ENCODE measurements around the gene ISLR. TPM values are rescaled to one million over a fixed set of nuclear protein-coding genes. Genes with fewer than 3 reads are reported as not detected.

ISLR gene, protein sequence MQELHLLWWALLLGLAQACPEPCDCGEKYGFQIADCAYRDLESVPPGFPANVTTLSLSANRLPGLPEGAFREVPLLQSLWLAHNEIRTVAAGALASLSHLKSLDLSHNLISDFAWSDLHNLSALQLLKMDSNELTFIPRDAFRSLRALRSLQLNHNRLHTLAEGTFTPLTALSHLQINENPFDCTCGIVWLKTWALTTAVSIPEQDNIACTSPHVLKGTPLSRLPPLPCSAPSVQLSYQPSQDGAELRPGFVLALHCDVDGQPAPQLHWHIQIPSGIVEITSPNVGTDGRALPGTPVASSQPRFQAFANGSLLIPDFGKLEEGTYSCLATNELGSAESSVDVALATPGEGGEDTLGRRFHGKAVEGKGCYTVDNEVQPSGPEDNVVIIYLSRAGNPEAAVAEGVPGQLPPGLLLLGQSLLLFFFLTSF
- not detected for total RNA-seq

DNA sequence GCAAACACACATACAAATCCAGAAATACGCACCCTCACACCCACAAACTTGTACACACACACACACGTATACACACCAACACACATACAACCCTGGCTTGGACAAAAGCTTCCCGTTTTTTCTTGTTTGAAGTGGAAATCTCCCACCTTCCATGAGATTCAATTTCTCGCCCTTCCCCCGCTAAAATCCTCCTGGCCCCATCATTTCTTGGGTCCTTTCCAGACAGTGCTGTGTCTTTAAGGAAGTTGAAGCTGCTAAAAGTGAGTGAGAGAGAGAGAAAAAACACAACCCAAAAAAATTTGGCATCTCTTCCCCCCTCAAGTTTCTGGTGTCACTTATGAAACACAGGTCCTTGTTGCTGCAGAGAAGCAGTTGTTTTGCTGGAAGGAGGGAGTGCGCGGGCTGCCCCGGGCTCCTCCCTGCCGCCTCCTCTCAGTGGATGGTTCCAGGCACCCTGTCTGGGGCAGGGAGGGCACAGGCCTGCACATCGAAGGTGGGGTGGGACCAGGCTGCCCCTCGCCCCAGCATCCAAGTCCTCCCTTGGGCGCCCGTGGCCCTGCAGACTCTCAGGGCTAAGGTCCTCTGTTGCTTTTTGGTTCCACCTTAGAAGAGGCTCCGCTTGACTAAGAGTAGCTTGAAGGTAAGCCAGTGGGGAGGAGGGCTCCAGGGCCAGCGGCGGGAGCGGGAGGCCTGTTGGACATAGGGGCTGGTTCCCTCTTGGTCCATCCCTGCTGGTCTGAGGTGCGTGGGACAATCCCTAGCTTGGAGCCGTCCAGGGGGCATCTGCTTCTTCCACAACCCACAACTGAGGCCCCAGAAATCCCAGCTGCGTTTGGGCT is at the start of gene ISLR:
Gene ISLR, plus strand, starts transcription at position 331 of the 839 bp plus-strand sequence. CDS start 1,149 bp downstream, outside the sequence.
- H3K36me3 Mint-ChIP-seq, result no peaks in the 10 kb centered on the region
- POLR2A ChIA-PET, result no interaction called here
- DNase-seq, result no peak

DNA sequence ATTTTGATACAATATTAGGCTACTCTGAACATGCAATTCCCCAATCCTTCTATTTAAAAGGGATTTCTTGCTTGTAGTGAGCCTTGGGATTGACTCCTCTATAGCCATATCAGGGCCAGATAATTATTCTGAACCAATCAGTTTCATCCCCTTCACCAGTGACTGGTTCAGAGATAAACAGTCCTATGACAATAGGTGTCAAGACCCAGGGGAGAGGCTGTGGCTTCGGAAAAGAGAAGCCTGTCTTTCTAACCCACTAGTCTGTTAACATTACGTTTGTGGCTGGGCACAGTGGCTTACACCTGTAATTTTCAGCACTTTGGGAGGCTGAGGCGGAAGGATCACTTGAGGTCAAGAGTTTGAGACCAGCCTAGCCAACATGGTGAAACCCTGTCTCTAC is 49.3 kb upstream of the ISLR start:
- intact Hi-C loops (cut with micrococcal nuclease), result no loop called here
- no peaks in the 10 kb centered on the region for H3K36me3 Mint-ChIP-seq
- H3K4me1 Mint-ChIP-seq (ENCODE audit: low read depth), result peaks cover 9% of the 10 kb centered on the region
- CTCF ChIA-PET, result interaction anchor here (1.0 kb wide), 2 partner anchors 151 to 199 kb away, joined by 3 to 4 read pairs; no protein-coding TSS in a partner anchor
- peaks cover 29% of the 10 kb centered on the region for H3K27me3 Mint-ChIP-seq
- H3K4me3 Mint-ChIP-seq, result no peak overlapping the region
- POLR2A ChIA-PET, result no interaction called here
- no peak for DNase-seq
- H3K27ac Mint-ChIP-seq, result no peak overlapping the region
- H3K9me3 Mint-ChIP-seq, result no peaks in the 10 kb centered on the region

More for the DNA sequence above, at the start of gene ISLR:
- intact Hi-C loops (cut with micrococcal nuclease), result no loop called here
- Mint-ChIP-seq H3K4me1 (ENCODE audit: low read depth) (no peaks in the 10 kb centered on the region), H3K27ac (no peak within 1 kb of the TSS), H3K9me3 (no peaks in the 10 kb centered on the region), H3K4me3 (no peak within 1 kb of the TSS), H3K27me3 (no peaks in the 10 kb centered on the region)
- CTCF ChIA-PET, result no interaction called here

- H3K4me1 Mint-ChIP-seq (ENCODE audit: low read depth), result peaks cover 14% of the 10 kb centered on the region
- no peaks in the 10 kb centered on the region for H3K9me3 Mint-ChIP-seq
- intact Hi-C loops (cut with micrococcal nuclease), result loop anchor here (5.0 kb wide), 3 partner anchors 72 to 178 kb away; no protein-coding TSS in a partner anchor
- H3K4me3 Mint-ChIP-seq, result no peak overlapping the region
- H3K27me3 Mint-ChIP-seq, result peaks cover 33% of the 10 kb centered on the region
- ChIA-PET CTCF (interaction anchor here (0.5 to 2.6 kb wide), 4 partner anchors 184 to 530 kb away, joined by 3 to 19 read pairs (median 3); no protein-coding TSS in a partner anchor), POLR2A (no interaction called here)
- no peaks in the 10 kb centered on the region for H3K36me3 Mint-ChIP-seq
- no peak for DNase-seq
- no peak overlapping the region for H3K27ac Mint-ChIP-seq
Measured at GRCh38 chr15:74124759-74125158, 48.8 kb upstream of the ISLR start.

DNA sequence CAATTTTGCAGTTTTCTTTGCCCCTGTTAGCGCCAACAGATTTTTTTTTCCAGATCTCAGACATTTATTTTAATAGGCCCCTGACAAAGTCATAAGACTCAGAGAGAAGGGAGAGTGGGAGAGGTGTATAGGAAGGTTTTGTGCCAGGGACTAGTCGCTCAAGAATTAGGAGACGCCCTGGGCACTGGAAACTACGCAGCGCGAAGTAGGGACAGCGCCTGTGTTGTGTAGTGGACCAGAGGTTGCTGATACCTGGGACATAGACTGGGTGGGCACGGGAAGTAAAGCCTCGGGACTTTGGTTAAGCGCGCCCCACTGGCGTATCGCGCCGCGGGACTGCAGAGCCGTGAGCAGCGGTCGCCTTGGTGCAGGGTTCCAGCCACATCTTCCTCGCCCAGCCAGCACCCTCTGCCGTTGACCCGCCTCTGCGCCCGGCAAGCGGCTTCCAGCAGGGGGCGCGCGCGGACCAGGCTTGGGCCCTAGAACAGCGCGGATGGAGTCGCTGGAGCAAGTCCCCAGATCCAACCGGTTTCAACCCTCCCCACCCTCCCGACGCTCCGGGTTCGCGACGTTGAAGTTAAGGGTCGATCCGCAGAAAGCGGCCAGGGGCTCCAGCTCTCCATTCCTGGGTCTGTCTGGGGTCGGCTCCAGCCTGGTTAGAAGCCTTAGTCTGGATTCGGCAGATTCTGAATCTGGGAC is 46.1 kb upstream of the ISLR start:
- no peak overlapping the region for H3K27ac Mint-ChIP-seq
- intact Hi-C loops (cut with micrococcal nuclease), result loop anchor here (5.0 kb wide), 3 partner anchors 75 to 175 kb away; no protein-coding TSS in a partner anchor
- H3K27me3 Mint-ChIP-seq, result peaks cover 59% of the 10 kb centered on the region
- peak; percentile 89 for DNase-seq
- ChIA-PET CTCF (interaction anchor here (1.0 to 3.2 kb wide), 6 partner anchors 20 to 195 kb away, joined by 3 to 32 read pairs (median 4); no protein-coding TSS in a partner anchor), POLR2A (no interaction called here)
- peaks cover 18% of the 10 kb centered on the region for H3K4me1 Mint-ChIP-seq (ENCODE audit: low read depth)
- no peaks in the 10 kb centered on the region for H3K36me3 Mint-ChIP-seq
- no peak overlapping the region for H3K4me3 Mint-ChIP-seq
- H3K9me3 Mint-ChIP-seq, result no peaks in the 10 kb centered on the region

DNA sequence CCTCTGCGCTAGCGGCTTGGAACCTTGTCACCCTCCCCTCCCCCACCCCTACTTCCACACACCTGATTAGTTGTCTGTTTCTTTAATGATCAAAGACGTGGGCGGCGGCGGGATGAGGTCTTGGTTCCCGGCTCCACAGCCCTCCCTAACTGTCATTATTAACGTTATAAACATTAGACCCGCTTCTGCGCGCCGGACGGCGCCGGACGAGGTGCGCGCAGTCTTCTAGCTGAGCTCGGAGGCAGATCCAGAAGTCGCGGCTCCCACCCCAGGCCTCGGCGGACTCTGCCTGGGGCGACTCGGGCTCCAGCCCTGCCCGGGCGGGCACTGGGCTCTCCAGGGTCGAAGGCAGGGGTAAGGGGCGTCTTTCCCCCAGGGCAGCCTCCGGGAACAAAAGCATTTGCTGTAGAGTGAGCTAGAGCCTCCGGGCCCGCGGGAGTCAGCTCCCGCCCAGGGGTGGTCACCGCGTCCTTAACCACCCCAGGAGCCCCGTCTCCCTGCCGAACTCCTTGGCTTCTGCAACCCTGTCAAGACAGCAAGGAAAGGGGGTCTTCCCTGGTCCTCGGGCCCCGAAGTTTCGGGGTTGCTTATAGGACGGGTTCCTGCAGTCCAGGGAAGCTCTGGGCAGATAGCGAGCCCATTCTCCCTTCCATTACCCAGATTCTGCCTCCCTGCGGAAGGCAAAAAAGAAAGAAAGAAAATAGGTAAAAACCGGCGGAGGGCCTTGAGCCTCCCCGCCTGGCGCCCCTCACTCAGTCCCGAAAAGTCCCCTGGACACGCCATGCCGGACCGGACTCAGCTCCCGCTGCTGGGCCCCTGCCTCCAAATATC is 45.3 kb upstream of the ISLR start:
- POLR2A ChIA-PET, result interaction anchor here (1.3 kb wide), 1 partner anchor 194 kb away, joined by 3 read pairs; no protein-coding TSS in a partner anchor

GRCh38 chr15:74128785-74129585 is 44.5 kb upstream of the ISLR start:
- Mint-ChIP-seq H3K4me1 (ENCODE audit: low read depth) (peaks cover 21% of the 10 kb centered on the region), H3K9me3 (no peaks in the 10 kb centered on the region), H3K4me3 (no peak overlapping the region), H3K36me3 (no peaks in the 10 kb centered on the region), H3K27ac (no peak overlapping the region), H3K27me3 (peaks cover 69% of the 10 kb centered on the region)
- intact Hi-C loops (cut with micrococcal nuclease), result loop anchor here (2.0 to 5.0 kb wide), 4 partner anchors 77 to 194 kb away; no protein-coding TSS in a partner anchor
- CTCF ChIA-PET, result interaction anchor here (0.8 to 3.2 kb wide), 11 partner anchors 10 to 199 kb away, joined by 3 to 32 read pairs (median 6); no protein-coding TSS in a partner anchor
- POLR2A ChIA-PET, result interaction anchor here (1.3 kb wide), 1 partner anchor 194 kb away, joined by 3 read pairs; no protein-coding TSS in a partner anchor
- DNase-seq, result no peak

More for the DNA sequence above, 45.3 kb upstream of the ISLR start:
- Mint-ChIP-seq H3K4me3 (no peak overlapping the region), H3K4me1 (ENCODE audit: low read depth) (peaks cover 21% of the 10 kb centered on the region), H3K9me3 (no peaks in the 10 kb centered on the region), H3K27me3 (peaks cover 63% of the 10 kb centered on the region), H3K27ac (no peak overlapping the region), H3K36me3 (no peaks in the 10 kb centered on the region)
- DNase-seq, result no peak
- intact Hi-C loops (cut with micrococcal nuclease), result loop anchor here (2.0 to 5.0 kb wide), 4 partner anchors 76 to 195 kb away; no protein-coding TSS in a partner anchor
- CTCF ChIA-PET, result interaction anchor here (0.8 to 3.2 kb wide), 9 partner anchors 11 to 194 kb away, joined by 3 to 32 read pairs (median 6); no protein-coding TSS in a partner anchor

- intact Hi-C loops (cut with micrococcal nuclease), result loop anchor here (2.0 to 5.0 kb wide), 4 partner anchors 77 to 193 kb away; no protein-coding TSS in a partner anchor
- peaks cover 73% of the 10 kb centered on the region for H3K27me3 Mint-ChIP-seq
Measured at GRCh38 chr15:74129586-74130154, 43.8 kb upstream of the ISLR start.

DNA sequence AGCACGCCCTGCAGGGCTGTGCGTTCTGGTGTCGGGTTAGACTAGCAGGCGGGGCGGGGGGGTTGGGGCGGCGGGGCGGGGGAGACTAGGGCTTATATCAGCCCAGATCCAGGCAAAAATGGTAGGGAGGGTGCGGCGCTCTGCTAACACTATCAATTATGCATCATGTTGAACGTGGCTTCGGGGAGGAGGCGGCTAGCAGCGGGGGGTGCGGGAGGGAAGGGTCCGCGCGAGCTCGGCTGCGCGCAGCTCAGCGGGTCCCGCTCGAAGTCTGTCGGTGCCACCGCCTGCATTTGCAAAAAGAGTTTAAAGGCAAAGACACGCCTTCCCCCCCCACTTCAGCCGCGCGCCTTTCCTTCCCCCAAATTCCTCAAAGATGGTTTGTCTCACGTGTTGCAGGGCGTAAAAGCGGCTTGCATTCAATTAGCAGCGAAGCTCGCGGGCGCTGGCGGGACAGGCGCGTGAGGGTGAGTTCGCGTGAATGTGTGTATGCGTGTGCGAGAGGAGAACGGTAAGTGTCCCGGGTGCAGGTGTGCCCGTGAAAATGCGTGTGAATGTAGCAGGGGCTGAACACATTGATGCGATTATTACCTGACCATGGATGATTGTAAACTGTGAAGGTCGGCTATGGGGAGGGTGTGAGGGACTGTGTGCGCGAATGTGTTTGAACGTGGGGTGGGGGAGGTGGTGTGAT is 43.2 kb upstream of the ISLR start, which contains the start of gene ISLR2:
Gene ISLR2, plus strand, starts transcription at position 432 of the 694 bp plus-strand sequence. CDS start 2,169 bp downstream, outside the sequence.
- intact Hi-C loops (cut with micrococcal nuclease), result no loop called here
- no peak for DNase-seq
- peaks cover 29% of the 10 kb centered on the region for H3K4me1 Mint-ChIP-seq (ENCODE audit: low read depth)
- POLR2A ChIA-PET, result no interaction called here
- H3K36me3 Mint-ChIP-seq, result no peaks in the 10 kb centered on the region
- peak within 1 kb of the TSS; percentile 54 for H3K27ac Mint-ChIP-seq
- H3K4me3 Mint-ChIP-seq, result no peak within 1 kb of the TSS
- H3K27me3 Mint-ChIP-seq, result peaks cover 76% of the 10 kb centered on the region
- CTCF ChIA-PET, result interaction anchor here (1.4 to 3.2 kb wide), 4 partner anchors 77 to 198 kb away, joined by 3 to 32 read pairs (median 6); no protein-coding TSS in a partner anchor
- no peaks in the 10 kb centered on the region for H3K9me3 Mint-ChIP-seq

More at GRCh38 chr15:74129586-74130154, 43.8 kb upstream of the ISLR start:
- POLR2A ChIA-PET, result no interaction called here
- H3K36me3 Mint-ChIP-seq, result no peaks in the 10 kb centered on the region
- H3K9me3 Mint-ChIP-seq, result no peaks in the 10 kb centered on the region
- no peak for DNase-seq
- H3K27ac Mint-ChIP-seq, result peak overlapping the region; percentile 54
- H3K4me1 Mint-ChIP-seq (ENCODE audit: low read depth), result peaks cover 25% of the 10 kb centered on the region
- no peak overlapping the region for H3K4me3 Mint-ChIP-seq
- CTCF ChIA-PET, result interaction anchor here (1.4 to 3.2 kb wide), 4 partner anchors 76 to 199 kb away, joined by 3 to 32 read pairs (median 6); no protein-coding TSS in a partner anchor

DNA sequence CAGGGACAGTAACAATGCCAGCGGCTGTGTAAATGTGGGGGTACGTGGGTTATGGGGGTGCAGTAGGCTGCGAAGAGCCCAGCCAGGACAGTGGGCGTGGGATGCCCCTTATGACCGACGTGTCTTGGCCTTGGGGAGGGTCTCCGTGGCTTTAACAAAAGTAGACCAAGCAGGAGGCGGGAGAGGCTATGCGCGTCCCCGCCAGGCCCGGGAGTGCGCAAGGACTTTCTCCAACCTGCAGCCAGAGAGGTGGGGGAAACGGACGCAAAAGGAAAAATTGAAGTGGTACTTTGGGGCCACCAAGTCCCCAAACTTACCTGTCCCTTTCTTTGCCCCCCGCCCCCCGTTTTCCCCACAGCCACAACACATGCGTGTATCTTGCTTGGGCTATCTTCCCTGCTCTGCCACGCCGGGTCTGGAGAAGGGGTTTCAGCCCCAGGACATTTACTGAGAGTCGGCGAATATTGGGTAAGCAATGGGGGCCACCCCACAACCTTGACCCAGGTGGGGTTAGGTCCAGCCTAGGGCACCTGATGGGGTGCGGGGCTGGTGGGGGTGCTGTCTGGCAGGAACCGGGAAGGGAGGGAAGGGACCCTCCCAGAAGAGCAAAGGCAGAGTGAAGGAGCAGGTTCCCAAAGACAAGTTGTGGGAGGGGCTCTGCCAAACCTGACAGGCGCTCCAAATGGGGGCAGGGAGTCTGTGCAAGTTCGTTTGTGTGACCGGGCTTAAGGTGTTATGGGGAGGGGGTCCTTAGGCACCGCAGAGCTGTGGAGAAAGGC is 42.5 kb upstream of the ISLR start:
- CTCF ChIA-PET, result interaction anchor here (3.2 kb wide), 1 partner anchor 191 kb away, joined by 32 read pairs; no protein-coding TSS in a partner anchor
- H3K4me3 Mint-ChIP-seq, result no peak overlapping the region
- no peaks in the 10 kb centered on the region for H3K9me3 Mint-ChIP-seq
- H3K36me3 Mint-ChIP-seq, result no peaks in the 10 kb centered on the region
- H3K27me3 Mint-ChIP-seq, result peaks cover 79% of the 10 kb centered on the region
- intact Hi-C loops (cut with micrococcal nuclease), result no loop called here
- DNase-seq, result no peak
- H3K4me1 Mint-ChIP-seq (ENCODE audit: low read depth), result peaks cover 29% of the 10 kb centered on the region
- POLR2A ChIA-PET, result no interaction called here
- no peak overlapping the region for H3K27ac Mint-ChIP-seq

Measured in activated CD4-positive, alpha-beta memory T cell treated with anti-CD3 and anti-CD28 coated beads for 36 hours (primary cell).